Kidney (tissue), 14 donors: ENCODE data around the gene MICAL2. TPM values are rescaled to one million over a fixed set of nuclear protein-coding genes. Genes with fewer than 3 reads are reported as not detected.

ENCODE experiments used
- DNase-seq, 5 donors: peaks; one replicate each; pipeline ENCODE4 v3.0.0-alpha.2; 2013 to 2020
- FAIRE-seq: peaks from 2 replicates; lab custom pipeline; 2012; peaks lifted over from hg19 to GRCh38; lab: Jason Lieb, UNC
- H3K27ac ChIP-seq, 2 donors: one replicate each; pipeline ENCODE4 v1.7.0; 2013; ENCODE audit warnings: low read depth in 2 of 2, low read length in 2 of 2, inconsistent platforms in 1 of 2
- H3K27me3 ChIP-seq: one replicate; pipeline ENCODE4 v1.7.1; 2013; ENCODE audit warnings: low read length, inconsistent platforms; ENCODE audit not compliant: control insufficient read depth, insufficient read depth
- H3K36me3 ChIP-seq, 3 donors: one replicate each; pipeline versions ENCODE4 v1.7.0 to v1.7.1; 2013; ENCODE audit warnings: low read length in 3 of 3, control low read depth in 1 of 3, inconsistent platforms in 1 of 3; ENCODE audit not compliant: insufficient read depth in 3 of 3, control insufficient read depth in 2 of 3
- H3K4me1 ChIP-seq, 3 donors: one replicate each; pipeline versions ENCODE4 v1.7.0 to v1.7.1; 2013; ENCODE audit warnings: low read length in 3 of 3, inconsistent platforms in 1 of 3, low read depth in 1 of 3; ENCODE audit not compliant: control insufficient read depth in 2 of 3, insufficient read depth in 2 of 3
- H3K4me3 ChIP-seq, 3 donors: one replicate each; pipeline versions ENCODE4 v1.7.0 to v1.8.1; 2013; ENCODE audit warnings: low read length in 3 of 3, control low read depth in 1 of 3, inconsistent platforms in 1 of 3
- H3K9ac ChIP-seq, 3 donors: one replicate each; pipeline versions ENCODE4 v1.7.0 to v1.7.1; 2013; ENCODE audit warnings: low read length in 3 of 3, control low read depth in 1 of 3, inconsistent platforms in 1 of 3
- H3K9me3 ChIP-seq, 3 donors: one replicate each; pipeline versions ENCODE4 v1.7.0 to v1.7.1; 2013; ENCODE audit warnings: low read length in 3 of 3, control low read depth in 1 of 3, inconsistent platforms in 1 of 3; ENCODE audit not compliant: control insufficient read depth in 2 of 3, insufficient read depth in 1 of 3
- CTCF ChIP-seq: IDR thresholded peaks from 3 replicates; pipeline ENCODE4 v1.5.1; 2012; ENCODE audit warnings: mild to moderate bottlenecking, moderate library complexity, borderline replicate concordance; ENCODE audit not compliant: insufficient read depth; ENCODE audit errors: extremely low read depth
- intact Hi-C: fragments of 100-400 bp; cut with DNase I; formaldehyde crosslinking; loops from one replicate; pipeline ENCODE4 v1.11.1; 2022
- polyA plus RNA-seq: library from polyadenylated mRNA; stranded (reverse); fragments of 350-450 nt; fragmentation: Illumina TruSeq; extraction: RNeasy Lipid Tissue Mini Kit (QIAGEN cat#74804); gene quantifications from one replicate; pipeline ENCODE4 v1.2.3, GENCODE V29; 2014; ENCODE audit warnings: low read depth, low replicate concordance; ENCODE audit not compliant: insufficient read depth
- total RNA-seq: library from RNA; stranded (reverse); fragmentation: NEBNext Ultra II Directional; extraction: Animal tissue kit (Norgen Biotek cat#: 25700); gene quantifications from one replicate; pipeline ENCODE4 v1.2.1, GENCODE V29; 2021
- donor health status: control.
- donor health status: control.
- donor health status: control.
- donor health status: control.
- donor health status: control.
- donor health status: DM: yes; HTN: yes; CAD: no.
- donor health status: Normal renal cell carcinoma (clear cell type).

The MICAL2 gene
- total and polyA plus RNA-seq, 2 donors from 2014 or later: 7.8 to 64.5 TPM

GRCh38 chr11:12064136-12064953, 46.0 kb upstream of the MICAL2 start:
- Histone ChIP-seq H3K4me3 (no peak overlapping the region), H3K27ac (no peak overlapping the region), H3K9me3 (no peaks in the 10 kb centered on the region), H3K36me3 (no peaks in the 10 kb centered on the region), H3K4me1 (peaks cover 0 to 7% (median 0%) of the 10 kb centered on the region in 3 donors), H3K27me3 (no peaks in the 10 kb centered on the region), H3K9ac (no peak overlapping the region)
- FAIRE-seq (no peak), DNase-seq (no peak)
- intact Hi-C loops: no loop called here
- no peak for TF ChIP-seq CTCF

- Histone ChIP-seq H3K4me3 (no peak overlapping the region), H3K36me3 (no peaks in the 10 kb centered on the region), H3K9ac (no peak overlapping the region), H3K4me1 (peaks cover 0 to 7% (median 0%) of the 10 kb centered on the region in 3 donors), H3K27ac (no peak overlapping the region), H3K27me3 (no peaks in the 10 kb centered on the region), H3K9me3 (no peaks in the 10 kb centered on the region)
- intact Hi-C loops: no loop called here
- FAIRE-seq: no peak
- no peak for TF ChIP-seq CTCF
- peak in 1 of 5 donors; percentile 2 for DNase-seq
Measured at GRCh38 chr11:12064954-12065280, 45.5 kb upstream of the MICAL2 start.

GRCh38 chr11:12066056-12066798, 44.2 kb upstream of the MICAL2 start:
- no peak overlapping the region for H3K9ac ChIP-seq
- intact Hi-C loops: no loop called here
- peaks cover 0 to 7% (median 0%) of the 10 kb centered on the region in 3 donors for H3K4me1 ChIP-seq
- H3K27ac ChIP-seq: peak overlapping the region in 1 of 2 donors; percentile 24
- H3K27me3 ChIP-seq: no peaks in the 10 kb centered on the region
- DNase-seq: peak in 1 of 5 donors; percentile 47
- H3K4me3 ChIP-seq: no peak overlapping the region
- no peaks in the 10 kb centered on the region for H3K9me3 ChIP-seq
- FAIRE-seq: no peak
- no peaks in the 10 kb centered on the region for H3K36me3 ChIP-seq
- no peak for TF ChIP-seq CTCF
